Neural crest cell (in vitro differentiated cells): ENCODE results near the gene AGBL1. TPM values are rescaled to one million over a fixed set of nuclear protein-coding genes. Genes with fewer than 3 reads are reported as not detected.

ENCODE experiments used
- DNase-seq: peaks from one replicate; pipeline ENCODE4 v3.0.0; 2021; ENCODE audit warnings: low read depth, mixed read lengths, low spot score
- H3K27ac Mint-ChIP-seq: one replicate; pipeline ENCODE4 v1.8.0; 2021; ENCODE audit warnings: mild to moderate bottlenecking, mixed read lengths; ENCODE audit not compliant: unreplicated experiment
- H3K27me3 Mint-ChIP-seq: 2 replicates; pipeline ENCODE4 v1.8.0; 2021; ENCODE audit warnings: low read depth, mild to moderate bottlenecking, mixed read lengths
- H3K36me3 Mint-ChIP-seq: 2 replicates; pipeline ENCODE4 v1.8.0; 2021; ENCODE audit warnings: low read depth, mild to moderate bottlenecking, mixed read lengths
- H3K4me1 Mint-ChIP-seq: 2 replicates; pipeline ENCODE4 v1.8.0; 2021; ENCODE audit warnings: mixed read lengths
- H3K4me3 Mint-ChIP-seq: one replicate; pipeline ENCODE4 v1.8.0; 2021; ENCODE audit warnings: mild to moderate bottlenecking, mixed read lengths
- H3K9me3 Mint-ChIP-seq: 2 replicates; pipeline ENCODE4 v1.8.0; 2021; ENCODE audit warnings: mixed read lengths
- total RNA-seq: library from RNA; stranded (reverse); gene quantifications from 2 replicates; pipeline ENCODE4 v1.2.1, GENCODE V29; 2021
- TF ChIP-seq, protein P1 (sequence below): fragments of 200-600 bp; sonication (generic); conservative IDR thresholded peaks from 2 replicates; pipeline ENCODE4 v1.5.0; 2021; ENCODE audit warnings: antibody characterized with exemption, mild to moderate bottlenecking

AGBL1 gene
- total RNA-seq, 1 donor from 2014 or later: 0.05 TPM

DNA sequence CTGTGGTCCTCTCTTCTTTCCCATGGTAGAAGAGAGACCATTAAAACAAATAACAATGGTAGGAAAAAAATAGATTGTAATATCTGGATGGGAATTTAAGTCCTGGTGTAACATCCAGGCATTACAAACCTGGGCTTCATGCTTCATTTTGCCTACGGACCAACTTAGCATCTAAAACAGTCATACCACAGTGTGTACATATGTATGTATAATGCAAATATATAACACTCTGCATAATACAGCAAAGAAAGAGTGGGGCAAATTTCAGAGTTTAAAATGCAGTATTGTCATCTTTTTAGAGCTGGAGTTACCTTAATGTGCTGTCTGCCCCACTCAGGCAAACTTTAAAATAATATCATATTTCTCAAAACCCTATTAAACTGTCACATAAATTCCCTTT lies 298.2 kb downstream of the AGBL1 start:
- Mint-ChIP-seq H3K27ac (no peak overlapping the region), H3K36me3 (no peaks in the 10 kb centered on the region), H3K9me3 (no peaks in the 10 kb centered on the region), H3K27me3 (peaks cover 5% of the 10 kb centered on the region), H3K4me1 (peaks cover 4% of the 10 kb centered on the region), H3K4me3 (no peak overlapping the region)
- DNase-seq: no peak
- TF ChIP-seq, protein P1, sequence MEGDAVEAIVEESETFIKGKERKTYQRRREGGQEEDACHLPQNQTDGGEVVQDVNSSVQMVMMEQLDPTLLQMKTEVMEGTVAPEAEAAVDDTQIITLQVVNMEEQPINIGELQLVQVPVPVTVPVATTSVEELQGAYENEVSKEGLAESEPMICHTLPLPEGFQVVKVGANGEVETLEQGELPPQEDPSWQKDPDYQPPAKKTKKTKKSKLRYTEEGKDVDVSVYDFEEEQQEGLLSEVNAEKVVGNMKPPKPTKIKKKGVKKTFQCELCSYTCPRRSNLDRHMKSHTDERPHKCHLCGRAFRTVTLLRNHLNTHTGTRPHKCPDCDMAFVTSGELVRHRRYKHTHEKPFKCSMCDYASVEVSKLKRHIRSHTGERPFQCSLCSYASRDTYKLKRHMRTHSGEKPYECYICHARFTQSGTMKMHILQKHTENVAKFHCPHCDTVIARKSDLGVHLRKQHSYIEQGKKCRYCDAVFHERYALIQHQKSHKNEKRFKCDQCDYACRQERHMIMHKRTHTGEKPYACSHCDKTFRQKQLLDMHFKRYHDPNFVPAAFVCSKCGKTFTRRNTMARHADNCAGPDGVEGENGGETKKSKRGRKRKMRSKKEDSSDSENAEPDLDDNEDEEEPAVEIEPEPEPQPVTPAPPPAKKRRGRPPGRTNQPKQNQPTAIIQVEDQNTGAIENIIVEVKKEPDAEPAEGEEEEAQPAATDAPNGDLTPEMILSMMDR: no peak

DNA sequence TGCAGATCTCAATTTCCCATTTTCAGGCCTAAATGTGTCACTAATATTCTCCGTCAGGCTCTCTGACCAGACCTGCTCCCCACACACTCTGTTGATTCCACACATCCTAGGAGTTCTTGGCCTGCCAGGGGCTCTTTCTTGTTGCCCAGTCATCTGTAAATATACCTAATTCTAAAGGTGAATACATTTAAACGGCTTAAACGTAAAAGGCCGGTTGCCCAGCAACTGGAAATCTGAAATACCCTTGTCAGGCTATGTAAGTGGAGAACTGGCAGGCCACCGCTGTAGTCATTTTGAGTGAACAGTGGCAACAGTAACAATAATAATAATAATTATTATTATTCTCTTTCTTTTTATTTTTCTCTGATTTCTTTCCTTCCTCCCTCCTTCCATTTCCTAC lies 302.7 kb downstream of the AGBL1 start:
- Mint-ChIP-seq H3K9me3 (no peaks in the 10 kb centered on the region), H3K36me3 (no peaks in the 10 kb centered on the region), H3K27me3 (peaks cover 11% of the 10 kb centered on the region), H3K27ac (no peak overlapping the region), H3K4me3 (no peak overlapping the region), H3K4me1 (peaks cover 4% of the 10 kb centered on the region)
- TF ChIP-seq, protein P1: no peak
- DNase-seq: no peak

DNA sequence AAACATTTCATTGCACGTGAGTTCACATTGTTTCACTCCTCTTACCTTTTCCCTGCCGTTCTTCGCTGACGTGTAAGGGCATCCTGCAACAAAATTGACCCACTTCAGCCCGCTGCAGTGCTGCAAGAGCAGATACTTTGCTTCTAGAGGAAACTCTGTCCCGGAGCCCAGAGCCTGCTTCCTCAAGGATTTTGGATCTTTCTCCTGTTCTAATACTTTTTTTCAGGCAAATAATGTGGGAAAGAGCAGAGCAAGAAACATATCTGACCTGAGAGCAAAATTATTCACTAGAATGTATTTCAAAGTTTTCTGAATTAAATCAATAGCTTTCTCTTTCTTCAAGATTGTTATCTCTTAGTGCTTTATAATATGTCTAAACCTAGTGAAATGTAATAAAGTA lies 303.9 kb downstream of the AGBL1 start:
- TF ChIP-seq, protein P1: no peak
- Mint-ChIP-seq H3K9me3 (no peaks in the 10 kb centered on the region), H3K36me3 (no peaks in the 10 kb centered on the region), H3K27me3 (peaks cover 11% of the 10 kb centered on the region), H3K4me1 (peaks cover 4% of the 10 kb centered on the region), H3K27ac (no peak overlapping the region), H3K4me3 (no peak overlapping the region)
- no peak for DNase-seq

DNA sequence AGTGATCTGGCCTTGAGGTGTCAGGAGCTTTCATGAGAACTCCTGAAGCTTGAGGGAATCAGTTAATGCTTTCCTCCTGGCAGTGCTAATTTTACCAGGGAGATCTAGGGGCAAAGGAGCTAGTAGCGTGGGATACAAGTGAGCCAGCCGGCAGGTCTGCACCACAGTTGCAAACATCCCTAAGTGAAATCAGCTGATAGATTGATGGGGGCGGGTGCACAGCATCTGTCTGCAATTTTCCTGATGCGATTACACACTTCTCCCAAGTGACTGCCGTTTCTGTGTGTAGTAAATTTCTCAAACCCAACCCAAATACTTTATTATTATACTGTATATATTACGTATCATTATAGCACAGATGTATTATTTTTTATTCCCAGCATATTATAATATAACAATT lies 304.5 kb downstream of the AGBL1 start:
- Mint-ChIP-seq H3K27ac (no peak overlapping the region), H3K27me3 (peaks cover 11% of the 10 kb centered on the region), H3K4me1 (peaks cover 4% of the 10 kb centered on the region), H3K36me3 (no peaks in the 10 kb centered on the region), H3K4me3 (no peak overlapping the region), H3K9me3 (no peaks in the 10 kb centered on the region)
- no peak for DNase-seq
- TF ChIP-seq, protein P1: no peak

DNA sequence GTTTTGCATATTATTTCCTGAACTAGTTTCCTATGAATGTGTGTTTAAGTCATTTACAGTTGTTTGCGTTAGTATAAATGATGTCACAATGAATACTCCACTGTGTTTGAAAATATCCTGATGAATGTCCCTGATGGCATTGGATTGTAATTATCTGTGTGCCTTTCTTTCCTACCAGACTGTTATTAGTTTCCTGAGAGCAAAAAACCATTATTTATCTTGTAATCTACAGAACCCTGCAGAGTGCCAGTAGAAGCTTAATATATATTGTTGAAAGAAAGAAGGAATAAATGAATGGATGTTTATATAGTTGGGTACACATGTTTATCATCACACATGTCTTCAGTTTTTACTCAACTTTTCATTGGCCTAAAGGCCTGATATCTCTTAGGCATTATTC lies 312.6 kb downstream of the AGBL1 start:
- Mint-ChIP-seq H3K36me3 (no peaks in the 10 kb centered on the region), H3K27ac (no peak overlapping the region), H3K4me1 (no peaks in the 10 kb centered on the region), H3K4me3 (no peak overlapping the region), H3K9me3 (no peaks in the 10 kb centered on the region), H3K27me3 (peaks cover 6% of the 10 kb centered on the region)
- no peak for DNase-seq
- TF ChIP-seq, protein P1: no peak

DNA sequence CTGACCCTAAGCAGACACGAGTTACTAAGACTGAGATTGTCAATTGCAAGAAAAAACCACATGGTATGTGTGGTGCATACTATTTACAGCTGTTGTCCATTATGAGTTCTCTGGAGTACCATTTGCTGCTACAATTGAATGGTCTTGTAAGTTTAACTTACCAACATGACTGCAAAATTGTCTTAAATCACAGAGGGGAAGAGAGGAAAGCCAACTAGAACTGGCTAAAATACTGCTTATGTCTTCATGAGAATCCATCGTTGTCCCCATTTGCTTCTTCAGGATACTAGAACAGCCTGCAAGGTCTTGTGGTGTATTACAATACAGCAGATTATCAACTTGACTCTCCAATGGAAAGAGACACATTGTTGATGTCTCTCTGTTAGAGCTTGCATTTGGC lies 313.2 kb downstream of the AGBL1 start:
- DNase-seq: no peak
- no peaks in the 10 kb centered on the region for H3K4me1 Mint-ChIP-seq
- peaks cover 5% of the 10 kb centered on the region for H3K27me3 Mint-ChIP-seq
- TF ChIP-seq, protein P1: no peak
- H3K9me3 Mint-ChIP-seq: no peaks in the 10 kb centered on the region
- H3K27ac Mint-ChIP-seq: no peak overlapping the region
- H3K36me3 Mint-ChIP-seq: no peaks in the 10 kb centered on the region
- H3K4me3 Mint-ChIP-seq: no peak overlapping the region
